PC-3 (cell line): ENCODE results near the gene SLC6A11. TPM values are rescaled to one million over a fixed set of nuclear protein-coding genes. Genes with fewer than 3 reads are reported as not detected.

Experiments
- ATAC-seq: fragments of 200-7000 bp; cut with Tn5 transposase; 2 replicates; pipeline ENCODE4 v1.9.1; 2020; ENCODE audit warnings: mild to moderate bottlenecking, moderate library complexity
- BruUV-seq: library from RNA; stranded (reverse); fragments of 400-500 nt; replicated peaks from 2 replicates; lab custom pipeline; 2021; lab: Mats Ljungman, UMichigan
- CTCF ChIA-PET: fragments of 300-600 bp; sonication (Branson Sonifier 250); formaldehyde crosslinking; loops from one replicate; lab custom pipeline; 2022; ENCODE audit warnings: antibody characterized with exemption; lab: Charles Lee
- POLR2A ChIA-PET: fragments of 300-600 bp; sonication (Branson Sonifier 250); formaldehyde crosslinking; loops from one replicate; lab custom pipeline; 2022; ENCODE audit warnings: antibody characterized with exemption; ENCODE audit not compliant: unreplicated experiment; lab: Charles Lee
- DNase-seq: peaks from one replicate; pipeline ENCODE4 v3.0.0-alpha.2; 2015
- H2AFZ ChIP-seq: fragments of 300-600 bp; sonication (generic); 2 replicates; pipeline ENCODE4 v1.6.0; 2016; ENCODE audit warnings: antibody characterized with exemption, low read length
- H3F3A ChIP-seq: fragments of 300-600 bp; sonication (generic); one replicate; pipeline ENCODE4 v1.6.0; 2017; ENCODE audit warnings: antibody characterized with exemption, low read length, control low read depth, mild to moderate bottlenecking; ENCODE audit not compliant: unreplicated experiment
- H3K27ac ChIP-seq: fragments of 300-600 bp; sonication (generic); 2 replicates; pipeline ENCODE4 v1.5.1; 2016; ENCODE audit warnings: mild to moderate bottlenecking, low read length
- H3K27me3 ChIP-seq: fragments of 300-600 bp; sonication (generic); 2 replicates; pipeline ENCODE4 v1.6.1; 2016; ENCODE audit warnings: low read length, mixed read lengths
- H3K36me3 ChIP-seq: fragments of 300-600 bp; sonication (generic); 2 replicates; pipeline ENCODE4 v1.6.1; 2016; ENCODE audit warnings: low read depth, mixed run types, low read length, mixed read lengths
- H3K4me1 ChIP-seq: fragments of 300-600 bp; sonication (generic); 2 replicates; pipeline ENCODE4 v1.5.1; 2016; ENCODE audit warnings: low read length; ENCODE audit not compliant: insufficient read depth
- H3K4me2 ChIP-seq: fragments of 300-600 bp; sonication (generic); 2 replicates; pipeline ENCODE4 v1.6.0; 2016; ENCODE audit warnings: low read length
- H3K4me3 ChIP-seq: fragments of 300-600 bp; sonication (generic); 2 replicates; pipeline ENCODE4 v1.5.1; 2016; ENCODE audit warnings: mild to moderate bottlenecking, low read length, mixed read lengths
- H3K79me2 ChIP-seq: fragments of 300-600 bp; sonication (generic); 2 replicates; pipeline ENCODE4 v1.6.1; 2017; ENCODE audit warnings: low read length, mixed read lengths
- H3K9ac ChIP-seq: fragments of 300-600 bp; sonication (generic); 2 replicates; pipeline ENCODE4 v1.6.0; 2016; ENCODE audit warnings: mild to moderate bottlenecking, low read length
- H3K9me2 ChIP-seq: fragments of 300-600 bp; sonication (generic); replicated peaks from 2 replicates; pipeline ENCODE4 v1.6.1; 2016; ENCODE audit warnings: mixed run types, low read length, mixed read lengths
- H3K9me3 ChIP-seq: fragments of 300-600 bp; sonication (generic); 2 replicates; pipeline ENCODE4 v1.6.1; 2016; ENCODE audit warnings: low read length, mixed read lengths
- H4K20me1 ChIP-seq: fragments of 300-600 bp; sonication (generic); 2 replicates; pipeline ENCODE4 v1.6.1; 2016; ENCODE audit warnings: low read length, mixed read lengths
- CTCF ChIP-seq: fragments of 300-600 bp; sonication (generic); conservative IDR thresholded peaks from 2 replicates; pipeline ENCODE4 v1.5.1; 2017; ENCODE audit warnings: antibody characterized with exemption, low read depth, mild to moderate bottlenecking, low read length
- EZH2 ChIP-seq: fragments of 300-600 bp; sonication (generic); IDR thresholded peaks from one replicate; pipeline ENCODE4 v1.6.1; 2017; ENCODE audit warnings: antibody characterized with exemption, mild to moderate bottlenecking, low read length; ENCODE audit not compliant: unreplicated experiment
- EZH2phosphoT487 ChIP-seq: fragments of 300-600 bp; sonication (generic); IDR thresholded peaks from 2 replicates; pipeline ENCODE4 v1.6.1; 2018; ENCODE audit warnings: mild to moderate bottlenecking, antibody characterized with exemption, low read length, borderline replicate concordance
- intact Hi-C: fragments of 100-400 bp; cut with micrococcal nuclease; formaldehyde crosslinking; loops from 2 replicates; pipeline ENCODE4 v1.9.0; 2023
- total RNA-seq: library from RNA; depleted of rRNA; stranded (reverse); fragments of >200 nt; gene quantifications from 2 replicates; pipeline ENCODE4 v1.2.3, GENCODE V29; 2014

SLC6A11 gene
- total RNA-seq, 1 experiment from 2014 or later = 34.0 TPM

- no peaks in the 10 kb centered on the region for H4K20me1 ChIP-seq
- intact Hi-C loops = no loop called here
- peaks cover 3% of the 10 kb centered on the region for H3K4me1 ChIP-seq
- no peaks in the 10 kb centered on the region for H3K36me3 ChIP-seq
- H3K4me3 ChIP-seq = no peak overlapping the region
- TF ChIP-seq EZH2phosphoT487 = no peak
- POLR2A ChIA-PET = no interaction called here
- no peak for DNase-seq
- CTCF ChIA-PET = no interaction called here
- no TSS peak for BruUV-seq
- H2AFZ ChIP-seq = no peak overlapping the region
- H3K4me2 ChIP-seq = no peak overlapping the region
- no peak for ATAC-seq
- H3K27me3 ChIP-seq = peaks cover 35% of the 10 kb centered on the region
- no peaks in the 10 kb centered on the region for H3F3A ChIP-seq
- H3K79me2 ChIP-seq = no peaks in the 10 kb centered on the region
- no peaks in the 10 kb centered on the region for H3K9me2 ChIP-seq
- H3K9ac ChIP-seq = no peak overlapping the region
- no peaks in the 10 kb centered on the region for H3K9me3 ChIP-seq
- no peak overlapping the region for H3K27ac ChIP-seq
These were observed 160.7 kb downstream of the SLC6A11 start for GRCh38 chr3:10976770-10977169.

DNA sequence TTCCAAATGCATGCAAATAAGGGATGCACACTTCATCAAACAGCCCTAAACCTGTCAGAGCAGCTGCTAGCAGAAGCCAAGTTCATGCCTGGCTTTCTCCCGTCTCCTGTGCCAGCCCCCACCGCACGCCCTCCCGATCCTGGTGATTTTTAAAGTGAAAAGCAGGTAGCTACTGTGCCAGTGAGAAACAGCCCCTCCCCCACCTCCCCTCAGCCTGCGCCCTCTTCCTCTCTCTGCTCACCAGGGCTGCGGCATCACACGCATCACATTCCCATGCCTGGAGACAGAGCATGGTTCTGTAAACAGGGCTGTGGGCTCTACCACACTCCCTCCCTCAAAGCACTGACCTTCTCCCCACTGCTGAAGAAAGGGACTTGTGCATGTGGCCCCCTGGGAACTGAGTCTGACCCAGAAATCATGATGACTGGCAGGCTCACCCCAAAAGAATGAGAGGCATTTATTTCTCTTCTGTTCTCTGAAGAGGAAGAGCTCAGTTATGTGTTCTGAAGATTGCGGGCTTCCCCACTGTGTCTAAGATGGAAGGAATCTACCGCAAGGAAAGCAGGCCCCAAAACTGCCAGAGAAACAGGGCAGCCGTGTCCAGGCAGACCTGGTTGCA, 162.0 kb downstream of the SLC6A11 start:
- H3K9me2 ChIP-seq = no peaks in the 10 kb centered on the region
- no TSS peak for BruUV-seq
- ChIA-PET POLR2A (interaction anchor here (0.7 kb wide), 1 partner anchor 162 kb away, joined by 6 read pairs; no protein-coding TSS in a partner anchor), CTCF (no interaction called here)
- no peaks in the 10 kb centered on the region for H3K9me3 ChIP-seq
- no peak for DNase-seq
- TF ChIP-seq EZH2 = no peak
- TF ChIP-seq EZH2phosphoT487 = no peak
- TF ChIP-seq CTCF = no peak
- H3K27me3 ChIP-seq = peaks cover 23% of the 10 kb centered on the region; the same call in 1 of the 2 replicates
- intact Hi-C loops = no loop called here
- H2AFZ ChIP-seq = no peak overlapping the region
- H4K20me1 ChIP-seq = no peaks in the 10 kb centered on the region
- peaks cover 13% of the 10 kb centered on the region for H3K4me1 ChIP-seq
- no peak overlapping the region for H3K9ac ChIP-seq
- H3K4me3 ChIP-seq = no peak overlapping the region
- H3K79me2 ChIP-seq = no peaks in the 10 kb centered on the region
- no peaks in the 10 kb centered on the region for H3F3A ChIP-seq
- no peak overlapping the region for H3K27ac ChIP-seq
- H3K4me2 ChIP-seq = no peak overlapping the region
- H3K36me3 ChIP-seq = no peaks in the 10 kb centered on the region
- no peak for ATAC-seq

DNA sequence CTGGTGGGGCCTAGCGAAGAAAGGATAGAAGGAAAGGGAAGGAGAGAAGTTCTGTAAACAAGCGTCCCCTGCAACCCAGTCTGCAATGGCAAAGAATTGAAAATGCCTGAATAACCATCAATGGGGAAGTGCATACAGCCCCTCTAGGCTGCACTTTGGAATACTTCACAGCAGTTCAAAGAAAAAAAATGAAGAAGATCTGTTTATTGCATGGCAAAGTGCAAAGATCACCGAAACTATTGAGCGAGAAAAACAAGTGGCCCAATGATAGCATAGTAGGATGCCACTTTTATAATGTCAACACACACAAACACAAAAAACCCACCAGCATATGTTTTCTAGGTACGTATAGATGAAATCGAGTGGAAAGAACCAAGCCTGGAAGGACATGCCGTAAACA, 162.9 kb downstream of the SLC6A11 start:
- intact Hi-C loops = no loop called here
- Histone ChIP-seq H3F3A (no peaks in the 10 kb centered on the region), H2AFZ (no peak overlapping the region), H3K9me2 (no peaks in the 10 kb centered on the region), H3K9me3 (no peaks in the 10 kb centered on the region), H4K20me1 (no peaks in the 10 kb centered on the region), H3K9ac (no peak overlapping the region), H3K27me3 (peaks cover 15% of the 10 kb centered on the region; the same call in 1 of the 2 replicates), H3K4me3 (no peak overlapping the region), H3K79me2 (no peaks in the 10 kb centered on the region), H3K4me2 (no peak overlapping the region), H3K4me1 (peaks cover 16% of the 10 kb centered on the region), H3K27ac (no peak overlapping the region), H3K36me3 (no peaks in the 10 kb centered on the region)
- CTCF ChIA-PET = no interaction called here
- TF ChIP-seq CTCF = no peak
- TF ChIP-seq EZH2phosphoT487 = no peak
- no peak for TF ChIP-seq EZH2
- ATAC-seq (no peak), DNase-seq (no peak)
- no TSS peak for BruUV-seq
- POLR2A ChIA-PET = no interaction called here
